ENCODE measurements around the gene WNK4.

WNK4 gene

DNA sequence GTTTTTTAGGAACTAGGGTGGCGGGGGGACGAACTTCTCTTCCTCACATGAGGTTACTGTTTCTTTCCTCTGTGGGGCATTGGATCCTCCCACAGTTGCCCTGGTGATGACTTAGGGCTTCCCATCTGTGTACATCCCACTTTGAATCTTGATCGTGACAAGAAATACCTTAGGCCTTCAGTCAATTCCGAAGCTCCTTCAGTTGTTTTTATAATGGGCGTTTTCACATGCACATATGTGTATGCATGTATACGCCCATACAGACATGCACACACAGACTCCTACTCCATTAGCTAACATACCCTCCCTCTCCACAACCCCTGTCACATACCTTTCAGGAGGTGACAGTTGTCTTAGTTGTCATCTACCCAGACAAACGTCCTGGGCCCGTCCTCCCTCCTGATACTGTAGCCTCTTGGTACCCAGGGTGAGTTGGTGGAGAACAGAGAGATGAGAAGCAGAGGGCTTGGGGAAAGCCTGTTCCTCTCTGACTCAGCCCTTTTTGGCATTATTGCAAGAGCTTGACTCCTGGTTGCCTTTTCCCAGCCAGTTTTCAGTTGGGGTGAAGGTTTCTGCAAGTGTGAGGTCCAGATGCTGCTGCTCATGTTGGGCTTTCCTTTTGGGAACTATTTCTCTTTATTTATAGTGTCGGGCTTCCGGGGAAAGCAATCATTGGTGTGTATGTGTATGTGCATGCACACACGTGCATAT lies 61.7 kb downstream of the WNK4 start:
- no peak for DNase-seq (ENCODE audit: low read depth in 1 of 2, low spot score in 1 of 2)
- in situ Hi-C loops (cut with HindIII; ENCODE audit: low pct_unique_long_range_greater_than_20kb, low sequenced_read_pairs) = no loop called here
- TF ChIP-seq JUND (IDR thresholded peaks at IDR 0.05; ENCODE audit: low read depth) = no peak

DNA sequence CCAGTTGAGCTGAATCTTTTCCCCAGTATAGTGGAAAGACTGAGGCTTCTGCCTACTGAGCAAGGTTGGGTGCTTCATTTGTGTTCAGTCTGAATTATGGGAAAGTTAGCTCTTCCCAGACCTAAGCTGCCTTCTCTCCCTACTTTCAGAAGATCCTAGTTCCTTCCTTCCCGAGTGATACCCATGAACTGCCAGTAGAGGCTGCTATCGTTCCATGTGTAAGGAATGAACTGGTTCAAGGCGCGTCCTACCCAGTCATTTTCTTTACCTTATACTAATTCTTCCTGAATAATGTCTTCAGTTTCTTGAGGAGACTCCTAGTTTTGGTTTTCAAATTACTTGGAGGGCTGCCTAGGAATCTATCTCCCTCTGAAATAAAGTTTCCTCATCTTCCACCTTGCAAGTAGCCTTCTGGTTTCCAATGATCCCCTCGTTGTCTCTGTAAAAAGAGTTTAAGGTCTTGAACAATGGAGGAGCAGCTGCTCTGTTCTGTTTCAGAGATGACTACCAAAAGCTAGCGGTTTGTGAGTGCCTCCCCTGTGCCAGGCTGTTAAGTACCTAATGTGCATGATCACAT lies 63.0 kb downstream of the WNK4 start:
- DNase-seq (ENCODE audit: low read depth in 1 of 2, low spot score in 1 of 2) = peak; percentile 85 to 94
- in situ Hi-C loops (cut with HindIII; ENCODE audit: low pct_unique_long_range_greater_than_20kb, low sequenced_read_pairs) = no loop called here
- no peak for TF ChIP-seq JUND (IDR thresholded peaks at IDR 0.05; ENCODE audit: low read depth)

DNA sequence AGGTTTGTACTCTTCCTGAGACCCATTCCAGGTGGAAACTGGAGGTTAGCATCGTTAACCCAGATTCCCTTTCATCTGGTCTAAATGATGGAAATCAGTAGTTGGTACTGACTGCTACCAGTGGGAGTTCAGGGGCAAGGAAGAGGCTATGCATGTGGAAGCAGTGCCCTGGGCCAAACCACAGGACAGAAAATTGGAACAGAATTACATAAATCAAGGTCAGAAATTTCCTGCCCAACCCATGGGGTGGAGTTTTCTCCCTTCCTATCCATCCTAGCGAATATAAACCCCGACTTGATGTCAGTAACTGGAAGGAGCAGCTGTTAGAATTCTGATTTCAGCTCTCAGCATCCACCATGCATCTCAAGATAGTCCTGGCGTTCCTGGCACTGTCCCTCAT lies 63.9 kb downstream of the WNK4 start, which contains the start of gene AOC2:
Gene AOC2 (plus strand): TSS at position 310 of the 400 bp plus-strand sequence. CDS start 47 bp downstream, at position 357.
- TF ChIP-seq JUND (IDR thresholded peaks at IDR 0.05; ENCODE audit: low read depth) = no peak

DNA sequence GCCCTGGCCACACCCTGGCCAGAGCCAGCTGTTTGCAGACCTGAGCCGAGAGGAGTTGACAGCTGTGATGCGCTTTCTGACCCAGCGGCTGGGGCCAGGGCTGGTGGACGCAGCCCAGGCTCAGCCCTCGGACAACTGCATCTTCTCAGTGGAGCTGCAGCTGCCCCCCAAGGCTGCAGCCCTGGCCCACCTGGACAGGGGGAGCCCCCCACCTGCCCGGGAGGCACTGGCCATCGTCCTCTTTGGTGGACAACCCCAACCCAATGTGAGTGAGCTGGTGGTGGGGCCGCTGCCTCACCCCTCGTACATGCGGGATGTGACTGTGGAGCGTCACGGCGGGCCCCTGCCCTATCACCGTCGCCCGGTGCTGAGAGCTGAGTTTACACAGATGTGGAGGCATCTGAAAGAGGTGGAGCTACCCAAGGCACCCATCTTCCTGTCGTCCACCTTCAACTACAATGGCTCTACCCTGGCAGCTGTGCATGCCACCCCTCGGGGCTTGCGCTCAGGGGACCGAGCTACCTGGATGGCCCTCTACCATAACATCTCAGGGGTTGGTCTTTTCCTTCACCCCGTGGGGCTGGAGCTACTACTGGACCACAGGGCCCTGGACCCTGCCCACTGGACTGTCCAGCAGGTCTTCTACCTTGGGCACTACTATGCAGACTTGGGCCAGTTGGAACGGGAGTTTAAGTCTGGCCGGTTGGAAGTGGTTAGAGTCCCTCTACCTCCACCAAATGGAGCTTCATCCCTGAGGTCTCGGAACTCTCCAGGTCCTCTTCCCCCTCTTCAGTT lies 64.5 kb downstream of the WNK4 start:
- no peak for TF ChIP-seq JUND (IDR thresholded peaks at IDR 0.05; ENCODE audit: low read depth)
- no peak for DNase-seq (ENCODE audit: low read depth in 1 of 2, low spot score in 1 of 2)
- in situ Hi-C loops (cut with HindIII; ENCODE audit: low pct_unique_long_range_greater_than_20kb, low sequenced_read_pairs) = no loop called here

More for the DNA sequence above, 63.9 kb downstream of the WNK4 start, which contains the start of gene AOC2:
- no peak for DNase-seq (ENCODE audit: low read depth in 1 of 2, low spot score in 1 of 2)
- in situ Hi-C loops (cut with HindIII; ENCODE audit: low pct_unique_long_range_greater_than_20kb, low sequenced_read_pairs) = no loop called here

DNA sequence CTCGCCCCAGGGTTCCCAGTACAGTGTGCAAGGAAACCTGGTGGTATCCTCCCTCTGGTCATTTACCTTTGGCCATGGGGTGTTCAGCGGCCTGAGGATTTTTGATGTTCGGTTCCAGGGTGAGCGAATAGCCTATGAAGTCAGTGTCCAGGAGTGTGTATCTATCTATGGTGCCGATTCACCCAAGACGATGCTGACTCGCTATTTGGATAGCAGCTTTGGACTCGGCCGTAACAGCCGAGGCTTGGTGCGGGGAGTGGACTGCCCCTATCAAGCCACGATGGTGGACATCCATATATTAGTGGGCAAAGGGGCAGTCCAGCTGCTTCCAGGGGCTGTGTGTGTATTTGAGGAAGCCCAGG lies 65.1 kb downstream of the WNK4 start:
- in situ Hi-C loops (cut with HindIII; ENCODE audit: low pct_unique_long_range_greater_than_20kb, low sequenced_read_pairs) = no loop called here
- no peak for TF ChIP-seq JUND (IDR thresholded peaks at IDR 0.05; ENCODE audit: low read depth)
- DNase-seq (ENCODE audit: low read depth in 1 of 2, low spot score in 1 of 2) = no peak

DNA sequence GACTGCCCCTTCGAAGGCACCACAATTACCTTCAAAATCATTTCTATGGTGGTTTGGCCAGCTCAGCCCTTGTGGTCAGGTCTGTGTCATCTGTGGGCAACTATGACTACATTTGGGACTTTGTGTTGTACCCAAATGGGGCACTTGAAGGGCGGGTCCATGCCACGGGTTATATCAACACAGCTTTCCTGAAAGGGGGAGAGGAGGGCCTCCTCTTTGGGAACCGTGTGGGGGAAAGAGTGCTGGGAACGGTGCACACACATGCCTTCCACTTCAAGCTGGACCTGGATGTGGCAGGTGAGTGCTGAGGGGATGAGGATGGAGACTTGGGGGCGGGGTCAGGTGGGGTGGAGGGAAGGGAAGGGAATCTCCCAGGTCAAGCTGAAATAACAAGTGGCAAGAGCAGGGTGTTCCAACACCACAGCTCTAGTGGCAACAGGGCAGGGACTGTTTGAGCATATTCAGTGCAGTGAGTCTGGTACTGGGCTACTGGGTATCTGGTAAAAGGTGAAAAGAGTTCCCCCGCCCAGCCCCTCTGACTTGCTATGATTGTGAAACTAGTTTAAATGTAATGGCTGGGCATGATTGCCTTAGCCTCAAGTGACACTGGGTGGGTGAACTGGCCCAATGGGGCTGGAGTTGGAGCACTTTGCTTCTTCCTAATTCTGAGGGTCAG lies 65.6 kb downstream of the WNK4 start:
- TF ChIP-seq JUND (IDR thresholded peaks at IDR 0.05; ENCODE audit: low read depth) = no peak
- DNase-seq (ENCODE audit: low read depth in 1 of 2, low spot score in 1 of 2) = no peak
- in situ Hi-C loops (cut with HindIII; ENCODE audit: low pct_unique_long_range_greater_than_20kb, low sequenced_read_pairs) = no loop called here
